GM12878 (cell line): ENCODE results near the gene PRR4.

Experiments
- ATF2 ChIP-seq: IDR thresholded peaks from 2 replicates; pipeline ENCODE4 v1.6.1; 2012; ENCODE audit warnings: low read length, inconsistent platforms
- CTCF ChIP-seq, 3 experiments: IDR thresholded peaks in 2 of 3; conservative IDR thresholded peaks in 1 of 3; 2 replicates each; pipeline ENCODE4 v1.5.1; 2011; ENCODE audit warnings: low read depth in 3 of 3, low read length in 3 of 3, mild to moderate bottlenecking in 3 of 3, control low read depth in 2 of 3, moderate library complexity in 2 of 3, inconsistent platforms in 1 of 3, mixed read lengths in 1 of 3; ENCODE audit not compliant: control insufficient read depth in 2 of 3, insufficient read depth in 1 of 3; ENCODE audit errors: extremely low read depth in 1 of 3
- EP300 ChIP-seq, 2 experiments: fragments of 150-350 bp in 1 of 2; IDR thresholded peaks; 2 replicates each; pipeline ENCODE4 v1.6.1; 2011 to 2012; ENCODE audit warnings: low read depth in 2 of 2, low read length in 2 of 2, borderline replicate concordance in 1 of 2, improper control_type of control experiment in 1 of 2, inconsistent platforms in 1 of 2; ENCODE audit not compliant: control insufficient read depth in 1 of 2
- GATAD2B ChIP-seq: fragments of 450-650 bp; conservative IDR thresholded peaks from 2 replicates; pipeline ENCODE4 v1.6.1; 2017; ENCODE audit warnings: low read depth, mild to moderate bottlenecking, moderate library complexity
- HDAC2 ChIP-seq: fragments of 200-600 bp; sonication (generic); IDR thresholded peaks from 2 replicates; pipeline ENCODE4 v1.6.1; 2017
- HDGF ChIP-seq: fragments of 450-650 bp; IDR thresholded peaks from 2 replicates; pipeline ENCODE4 v1.6.1; 2016; ENCODE audit warnings: antibody characterized with exemption
- NR2C2 ChIP-seq: IDR thresholded peaks from 2 replicates; pipeline ENCODE4 v1.6.1; 2011; ENCODE audit warnings: borderline replicate concordance, low read depth; ENCODE audit not compliant: control insufficient read depth, insufficient read length
- RAD21 ChIP-seq: IDR thresholded peaks from 2 replicates; pipeline ENCODE4 v1.6.1; 2011; ENCODE audit warnings: mild to moderate bottlenecking, low read depth, low read length, moderate library complexity; ENCODE audit not compliant: insufficient read depth
- SRF ChIP-seq, 2 experiments: IDR thresholded peaks; 2 replicates each; pipeline ENCODE4 v1.6.1; 2011; ENCODE audit warnings: low read depth in 2 of 2, low read length in 2 of 2, mild to moderate bottlenecking in 1 of 2, moderate library complexity in 1 of 2
- TCF12 ChIP-seq: IDR thresholded peaks from 2 replicates; pipeline ENCODE4 v1.6.1; 2011; ENCODE audit warnings: low read depth, mild to moderate bottlenecking, low read length
- USF2 ChIP-seq: IDR thresholded peaks from 2 replicates; pipeline ENCODE4 v1.6.1; 2011; ENCODE audit warnings: low read depth, low read length, improper control_type of control experiment, borderline replicate concordance

GRCh38 chr12:10838461-10838860 is 10.8 kb downstream of the PRR4 start:
- TF ChIP-seq SRF (IDR thresholded peaks at IDR 0.05; ENCODE audit: low read depth in 2 of 2, low read length in 2 of 2) (no peak), HDAC2 (no peak), NR2C2 (no peak), HDGF (no peak), CTCF (IDR thresholded peaks at IDR 0.05 in 2 of 3, conservative IDR thresholded peaks at IDR 0.05 in 1 of 3; ENCODE audit: control insufficient read depth in 2 of 3, extremely low read depth in 1 of 3, insufficient read depth in 1 of 3, low read depth in 3 of 3, low read length in 3 of 3) (no peak), GATAD2B (no peak), USF2 (no peak), EP300 (IDR thresholded peaks at IDR 0.05; ENCODE audit: borderline replicate concordance in 1 of 2, control insufficient read depth in 1 of 2, low read depth in 2 of 2, low read length in 2 of 2) (no peak), RAD21 (no peak), TCF12 (no peak), ATF2 (no peak)
